IPS-NIHi11 (cell line): ENCODE data around the gene TNS1.

Experiments
- DNase-seq: peaks from one replicate; pipeline ENCODE4 v3.0.0; 2012; ENCODE audit warnings: mixed read lengths, low spot score

Gene TNS1

DNA sequence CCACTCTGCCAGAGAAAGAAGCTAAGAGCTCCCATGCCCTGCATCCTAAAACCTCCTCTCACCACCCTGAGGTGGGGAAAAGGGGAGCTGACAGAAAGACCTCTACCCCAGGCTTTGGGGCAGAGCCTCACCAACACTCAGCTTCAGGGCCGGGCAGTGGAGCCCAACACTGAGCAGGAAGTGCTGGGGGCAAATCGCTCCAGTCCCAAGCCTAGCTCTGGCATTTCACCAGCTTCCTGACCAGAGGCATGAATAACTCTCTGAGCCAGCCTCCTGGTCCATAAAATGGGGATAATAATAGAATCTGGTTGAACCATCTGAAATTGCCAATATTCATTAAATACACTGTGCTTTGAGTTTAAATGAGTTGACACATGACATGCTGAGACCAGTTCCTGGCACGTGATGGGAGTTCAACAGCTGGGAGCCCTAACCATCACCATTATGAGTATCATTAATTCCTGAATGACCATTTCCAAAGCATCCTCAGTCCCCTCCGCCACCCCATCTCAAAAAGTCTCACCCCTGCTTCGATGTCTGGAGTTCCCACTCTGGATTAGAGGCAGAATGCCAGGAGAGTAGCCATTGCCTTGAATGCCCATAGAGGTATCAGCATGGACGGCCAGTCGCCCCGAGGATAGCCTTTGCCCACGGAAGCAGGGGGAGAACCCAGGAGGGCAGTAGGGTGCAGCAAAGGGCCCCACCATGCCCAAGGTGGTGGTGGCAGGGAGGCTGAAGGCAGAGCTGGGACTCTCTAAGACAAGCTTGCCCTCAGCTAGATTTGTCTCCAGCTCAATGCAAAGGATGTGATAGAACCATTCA is 153.4 kb downstream of the TNS1 start:
- DNase-seq = no peak

DNA sequence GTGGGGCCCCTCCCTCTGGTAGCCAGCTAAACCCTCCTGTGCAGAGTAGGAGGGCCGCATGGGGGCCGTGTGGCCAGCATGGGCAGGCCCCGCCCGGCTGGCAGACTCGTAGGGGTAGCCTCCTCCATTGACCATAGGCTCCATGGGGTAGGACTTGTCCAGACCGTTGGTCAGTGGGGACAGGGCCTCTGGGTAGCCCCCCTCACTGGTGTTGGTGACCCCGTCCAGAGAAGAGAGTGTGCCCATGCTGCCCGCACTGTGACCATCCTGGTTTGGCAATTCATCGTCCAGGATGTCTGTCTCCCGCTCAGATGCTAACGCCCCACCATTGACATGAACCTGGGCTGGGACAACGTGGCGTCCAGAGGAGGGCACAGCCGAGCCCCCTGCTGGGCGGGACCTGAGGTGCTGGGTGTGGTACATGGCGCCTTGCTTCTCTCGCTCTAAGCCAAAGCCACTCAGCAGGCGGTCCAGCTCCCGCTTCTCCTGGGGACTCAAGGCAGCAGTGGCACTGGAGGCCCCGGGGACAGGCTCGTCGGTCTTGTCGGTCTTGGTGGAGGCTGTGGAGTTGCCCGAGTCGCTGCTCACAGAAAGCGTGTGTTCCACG is 154.3 kb downstream of the TNS1 start:
- no peak for DNase-seq

GRCh38 chr2:217847552-217848350 is 155.0 kb downstream of the TNS1 start:
- no peak for DNase-seq

- no peak for DNase-seq
Observed at GRCh38 chr2:217847115-217847514, 155.7 kb downstream of the TNS1 start.

DNA sequence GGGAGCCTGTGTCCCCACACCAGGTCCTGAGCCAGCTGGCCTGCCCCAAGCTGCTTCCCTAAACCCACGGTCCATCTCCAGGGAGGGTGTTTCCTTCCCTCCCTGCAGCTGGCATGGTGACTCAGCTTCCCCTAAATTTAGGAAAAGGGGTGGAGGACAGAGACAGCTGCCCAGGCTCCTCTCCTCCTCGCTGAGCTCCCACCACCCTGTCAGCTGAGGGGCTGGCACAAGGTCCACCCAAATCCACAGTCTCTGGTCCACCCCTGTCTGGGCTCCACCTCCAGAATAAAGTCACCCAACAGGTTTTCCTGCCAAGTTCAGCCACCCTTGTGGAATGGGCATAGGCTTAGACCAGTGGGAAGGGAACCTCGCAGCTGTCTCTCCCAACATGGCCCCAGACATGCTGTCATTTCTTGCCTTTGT is 156.5 kb downstream of the TNS1 start:
- DNase-seq = peak; percentile 62

- DNase-seq = no peak
Observed at GRCh38 chr2:217845301-217845700, 157.5 kb downstream of the TNS1 start.

DNA sequence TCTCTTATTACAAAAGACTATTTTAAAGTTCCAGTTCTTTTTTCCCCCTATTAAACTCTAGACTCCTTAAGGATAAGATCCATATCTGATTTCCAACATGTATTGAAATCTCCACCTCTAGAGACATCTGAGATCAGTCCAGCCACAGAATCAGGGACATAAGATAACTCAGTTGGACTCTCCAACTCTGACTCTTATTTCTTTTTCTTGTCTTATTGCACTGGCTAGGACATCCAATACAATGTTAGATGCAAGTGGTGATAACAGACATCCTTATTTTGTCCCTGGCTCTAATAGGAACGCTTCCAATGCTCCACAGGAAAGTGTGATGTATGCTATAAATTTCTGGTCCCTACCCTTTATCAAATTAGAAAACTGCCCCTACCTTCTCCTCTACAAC is 158.1 kb downstream of the TNS1 start:
- DNase-seq = no peak

DNA sequence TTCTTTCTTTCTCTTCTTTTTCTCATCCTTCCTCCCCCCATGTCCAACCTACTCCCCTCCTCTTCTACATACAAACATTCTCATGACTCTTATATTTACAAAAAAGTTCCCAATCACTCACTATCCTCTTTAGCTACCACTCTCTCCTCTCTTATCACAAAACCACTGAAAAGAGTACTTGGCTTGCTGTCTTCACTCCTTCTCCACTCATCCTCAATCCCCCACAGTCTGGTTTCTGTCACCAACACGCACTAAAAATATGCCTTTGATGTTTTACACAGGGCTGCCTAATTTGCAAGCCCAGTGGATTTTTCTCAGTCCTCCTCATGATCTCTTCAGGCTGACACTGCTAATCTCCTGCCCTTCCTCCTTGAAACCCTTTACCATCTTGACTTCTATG is 159.5 kb downstream of the TNS1 start:
- no peak for DNase-seq

- no peak for DNase-seq
Observed at GRCh38 chr2:217842017-217842416, 160.8 kb downstream of the TNS1 start.

- no peak for DNase-seq
Observed at GRCh38 chr2:217840522-217840921, 162.3 kb downstream of the TNS1 start.

- DNase-seq = no peak
Observed at GRCh38 chr2:217839750-217840107, 163.1 kb downstream of the TNS1 start.

GRCh38 chr2:217839073-217839749 is 163.6 kb downstream of the TNS1 start:
- no peak for DNase-seq

DNA sequence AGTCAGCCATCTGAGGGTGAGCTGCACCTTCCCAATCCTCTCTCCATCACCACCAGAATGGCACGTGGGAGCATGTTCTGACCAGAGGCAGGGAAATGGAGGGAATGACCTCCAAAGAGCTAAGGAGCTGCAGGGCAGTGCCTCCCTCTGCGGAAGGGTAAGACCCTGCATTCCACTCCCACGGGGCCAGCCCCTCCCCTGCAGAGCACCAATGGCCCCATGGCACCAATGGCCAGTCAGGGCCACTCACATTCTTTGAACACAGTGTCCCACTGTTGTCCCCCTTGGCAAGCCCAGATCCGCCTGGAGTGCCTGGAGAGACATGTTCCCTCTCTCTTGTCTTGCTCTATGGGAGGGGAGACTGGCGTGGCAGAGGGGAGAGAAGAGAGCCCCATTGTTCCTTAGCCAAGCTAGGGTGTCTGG is 164.4 kb downstream of the TNS1 start:
- DNase-seq = no peak

DNA sequence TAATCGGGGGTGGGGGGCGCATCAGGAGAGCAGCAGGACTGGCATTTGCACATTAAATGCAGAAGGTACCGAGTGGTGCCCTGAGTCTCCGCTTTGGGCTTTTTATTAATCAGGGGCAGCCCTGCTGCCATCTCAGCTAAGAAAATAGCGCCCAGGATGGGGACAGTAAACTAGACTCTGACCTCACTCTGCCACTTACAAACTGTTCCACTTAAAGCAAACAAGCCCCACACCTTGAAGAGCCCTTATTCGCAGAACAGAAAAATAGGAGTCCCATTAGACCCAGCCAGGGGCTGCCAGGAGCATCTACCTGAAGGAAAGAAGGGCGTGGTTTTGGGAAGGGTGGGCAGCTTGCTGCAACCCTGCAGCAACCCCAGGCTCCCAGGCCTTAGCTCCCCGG is 165.3 kb downstream of the TNS1 start:
- DNase-seq = no peak

- peak; percentile 59 for DNase-seq
Observed at GRCh38 chr2:217836901-217837491, 165.8 kb downstream of the TNS1 start.

- no peak for DNase-seq
Observed at GRCh38 chr2:217835931-217836891, 166.6 kb downstream of the TNS1 start.

- DNase-seq = no peak
Observed at GRCh38 chr2:217834744-217835513, 167.9 kb downstream of the TNS1 start.

DNA sequence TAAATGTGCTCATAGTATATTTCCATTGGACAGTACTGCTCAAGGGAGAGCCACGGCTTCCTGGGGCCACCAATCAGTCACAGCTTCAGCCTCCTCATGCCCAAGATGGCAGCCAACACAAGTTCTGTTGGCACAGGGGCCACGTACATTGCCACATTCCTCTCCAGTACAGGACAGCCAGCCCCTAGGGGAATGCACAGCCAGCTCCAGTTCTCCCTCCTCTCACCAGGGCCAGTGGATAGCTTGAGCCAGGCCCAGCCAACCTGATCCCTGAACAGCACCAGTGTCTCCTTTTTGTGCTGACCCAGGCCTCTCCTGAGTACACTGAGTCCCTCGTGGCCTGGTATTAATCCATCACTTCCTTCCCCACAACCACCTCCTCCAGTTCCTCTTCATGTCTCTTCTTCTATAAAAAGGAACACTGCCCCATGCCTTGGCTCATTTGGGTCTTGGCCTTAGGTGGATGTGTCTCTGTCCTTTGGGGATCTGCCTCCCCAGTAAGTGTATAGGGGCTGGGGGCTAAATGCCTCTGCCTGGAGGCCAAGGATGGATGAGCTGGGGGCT is 168.7 kb downstream of the TNS1 start:
- DNase-seq = no peak

GRCh38 chr2:217833439-217833838 is 169.4 kb downstream of the TNS1 start:
- no peak for DNase-seq

DNA sequence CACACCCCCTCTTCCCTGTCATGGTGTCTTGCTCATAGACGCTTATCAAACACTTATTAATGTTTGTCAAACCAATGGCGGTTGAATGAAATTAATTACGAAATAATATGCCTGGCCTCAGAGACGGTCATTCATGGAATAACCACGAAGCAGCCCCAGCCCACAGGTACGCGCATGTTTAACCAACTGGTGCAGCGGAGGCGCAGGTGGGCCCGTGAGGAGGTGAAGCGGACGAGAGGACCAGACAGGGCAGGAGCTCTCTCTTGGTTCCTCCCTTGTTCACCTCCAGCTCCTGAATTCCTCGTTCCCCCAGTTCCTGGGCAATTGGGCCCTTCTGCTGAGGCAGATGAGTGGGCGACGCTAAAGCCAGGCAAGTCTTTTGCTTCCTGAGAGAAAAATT is 169.8 kb downstream of the TNS1 start:
- no peak for DNase-seq
